ENCODE data around the gene CERS6.
"Not testable (repeated sequence)": the region's sequence is repeated elsewhere in the genome, so short reads cannot be mapped to it uniquely, and the experiment has no call there.

The CERS6 gene

GRCh38 chr2:168662651-168663208 is 206.7 kb downstream of the CERS6 start:
- DNase-seq (ENCODE audit: extremely low read depth in 1 of 2, low read depth in 1 of 2): no peak

GRCh38 chr2:168663993-168664392 is 207.9 kb downstream of the CERS6 start:
- no peak for DNase-seq (ENCODE audit: extremely low read depth in 1 of 2, low read depth in 1 of 2)

DNA sequence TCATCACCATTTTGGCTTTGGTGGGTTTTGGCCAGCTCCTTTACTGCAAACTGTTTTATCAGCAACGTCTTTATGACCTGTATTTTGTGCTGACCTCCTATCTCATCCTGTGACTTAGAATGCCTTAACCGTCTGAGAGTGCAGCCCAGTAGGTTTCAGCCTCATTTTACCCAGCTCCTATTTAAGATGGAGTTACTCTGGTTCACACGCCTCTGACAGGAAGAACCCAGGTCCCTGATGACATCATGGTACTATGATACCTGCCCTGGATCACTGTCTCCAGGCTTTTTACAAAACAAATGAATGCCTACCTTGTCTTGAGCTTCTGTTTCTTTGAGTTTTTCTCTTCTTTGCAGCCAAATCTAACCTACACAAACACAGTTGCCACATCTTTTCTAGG is 208.6 kb downstream of the CERS6 start:
- DNase-seq (ENCODE audit: extremely low read depth in 1 of 2, low read depth in 1 of 2): not testable (repeated sequence)

- no peak for DNase-seq (ENCODE audit: extremely low read depth in 1 of 2, low read depth in 1 of 2)
Measured at GRCh38 chr2:168666339-168666738, 210.3 kb downstream of the CERS6 start.

GRCh38 chr2:168667156-168667555 is 211.1 kb downstream of the CERS6 start:
- no peak for DNase-seq (ENCODE audit: extremely low read depth in 1 of 2, low read depth in 1 of 2)

GRCh38 chr2:168669151-168669550 is 213.1 kb downstream of the CERS6 start:
- DNase-seq (ENCODE audit: extremely low read depth in 1 of 2, low read depth in 1 of 2): no peak

- no peak for DNase-seq (ENCODE audit: extremely low read depth in 1 of 2, low read depth in 1 of 2)
Measured at GRCh38 chr2:168670478-168670877, 214.4 kb downstream of the CERS6 start.

GRCh38 chr2:168671932-168672331 is 215.9 kb downstream of the CERS6 start:
- no peak for DNase-seq (ENCODE audit: extremely low read depth in 1 of 2, low read depth in 1 of 2)

DNA sequence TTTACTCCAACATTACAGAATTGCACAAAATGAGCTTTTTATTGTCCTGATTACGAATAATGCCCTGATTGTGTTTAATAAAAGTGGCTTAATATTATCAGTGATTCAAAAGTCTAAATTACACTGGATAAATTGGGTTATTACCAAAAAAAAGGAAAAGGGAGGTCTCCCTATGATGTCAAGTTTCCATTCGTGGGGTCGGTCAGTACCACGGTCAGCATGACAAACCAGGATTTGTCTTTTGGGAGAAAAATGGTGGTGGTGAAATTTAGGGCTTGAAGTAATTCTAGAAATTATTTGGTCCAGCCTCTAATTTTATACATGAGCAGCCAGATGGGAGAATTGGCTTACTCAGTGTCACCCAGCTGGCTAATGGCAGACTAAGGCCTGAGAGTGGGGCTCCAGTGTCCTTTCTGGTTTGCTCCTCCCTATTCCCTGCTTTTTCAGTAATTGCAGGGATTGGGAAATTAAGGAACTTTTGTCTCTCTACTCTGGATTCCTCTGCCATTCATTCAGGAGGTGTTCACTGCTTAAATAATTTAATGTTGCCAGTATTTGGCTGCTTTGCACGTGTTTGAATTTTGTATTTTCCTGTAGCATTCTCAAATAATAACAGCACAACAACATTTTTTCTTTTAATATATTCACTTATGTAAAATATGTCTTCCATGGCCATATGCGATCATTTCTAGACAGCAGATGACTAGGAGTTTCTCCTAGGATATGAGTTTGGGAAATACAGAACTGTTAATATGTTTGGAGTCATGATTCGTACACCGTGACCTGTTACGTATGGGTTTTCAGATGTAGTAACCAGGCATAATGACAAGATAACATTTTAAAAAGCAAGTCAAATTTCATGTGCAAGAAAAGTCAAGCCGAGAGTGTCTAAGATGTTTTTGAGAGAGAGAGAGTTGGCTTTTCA is 217.5 kb downstream of the CERS6 start:
- no peak for DNase-seq (ENCODE audit: extremely low read depth in 1 of 2, low read depth in 1 of 2)

GRCh38 chr2:168678153-168678853 is 222.2 kb downstream of the CERS6 start:
- DNase-seq (ENCODE audit: extremely low read depth in 1 of 2, low read depth in 1 of 2): no peak

DNA sequence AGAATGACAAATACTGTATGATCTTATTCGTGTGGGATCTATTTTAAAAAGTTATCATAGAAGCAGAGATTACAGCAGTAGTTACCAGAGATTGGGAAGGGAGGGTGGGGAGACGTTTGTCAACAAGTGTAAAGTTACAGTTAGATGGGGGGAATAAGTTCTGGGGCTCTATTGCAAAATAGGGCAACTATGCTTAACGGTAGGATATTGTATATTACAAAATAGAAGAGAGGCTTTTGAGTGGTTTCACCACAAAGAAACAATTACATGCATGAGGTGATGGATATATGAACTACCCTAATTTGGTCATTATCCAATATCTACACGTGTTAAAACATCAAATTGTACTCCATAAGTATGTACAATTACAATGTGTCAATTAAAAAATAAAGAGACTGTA is 223.0 kb downstream of the CERS6 start:
- no peak for DNase-seq (ENCODE audit: extremely low read depth in 1 of 2, low read depth in 1 of 2)

GRCh38 chr2:168679741-168680310 is 223.8 kb downstream of the CERS6 start:
- DNase-seq (ENCODE audit: extremely low read depth in 1 of 2, low read depth in 1 of 2): no peak

GRCh38 chr2:168683996-168684395 is 227.9 kb downstream of the CERS6 start:
- no peak for DNase-seq (ENCODE audit: extremely low read depth in 1 of 2, low read depth in 1 of 2)

DNA sequence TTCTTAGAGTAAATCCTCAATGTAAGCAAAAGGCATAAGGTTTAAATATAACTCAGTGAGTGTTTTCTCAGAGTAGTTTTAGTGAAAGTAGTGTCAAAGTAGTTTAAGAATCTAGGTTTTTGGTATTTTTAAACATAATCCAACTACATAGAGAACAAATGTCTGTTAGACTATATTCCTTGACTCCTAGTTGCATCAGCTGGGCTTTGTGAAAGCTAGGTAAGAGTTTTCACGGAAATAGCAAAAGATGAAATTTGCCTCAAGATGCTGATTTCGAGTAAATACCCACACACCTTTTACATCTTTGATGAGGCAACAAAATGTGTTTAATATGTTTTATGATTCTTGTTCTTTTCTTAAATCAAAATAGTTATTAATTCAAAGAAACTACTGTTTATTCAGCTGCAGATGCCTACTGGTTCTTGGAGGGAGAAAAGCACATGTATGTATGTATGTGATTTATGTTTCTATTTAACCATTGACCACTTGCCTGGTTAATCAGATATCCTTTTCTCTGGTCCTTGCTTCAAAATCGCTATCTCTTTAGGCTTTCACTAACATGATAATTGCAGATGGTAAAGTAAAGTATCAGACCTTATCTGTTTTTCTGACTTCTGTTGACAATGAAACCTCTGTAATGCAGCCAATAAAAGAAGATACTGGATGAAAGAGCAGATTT is 229.0 kb downstream of the CERS6 start:
- no peak for DNase-seq (ENCODE audit: extremely low read depth in 1 of 2, low read depth in 1 of 2)

GRCh38 chr2:168685600-168686451 is 229.8 kb downstream of the CERS6 start:
- no peak for DNase-seq (ENCODE audit: extremely low read depth in 1 of 2, low read depth in 1 of 2)

GRCh38 chr2:168686452-168687191 is 230.6 kb downstream of the CERS6 start:
- DNase-seq (ENCODE audit: extremely low read depth in 1 of 2, low read depth in 1 of 2): no peak

- DNase-seq (ENCODE audit: extremely low read depth in 1 of 2, low read depth in 1 of 2): no peak
Measured at GRCh38 chr2:168687314-168687713, 231.2 kb downstream of the CERS6 start.

- no peak for DNase-seq (ENCODE audit: extremely low read depth in 1 of 2, low read depth in 1 of 2)
Measured at GRCh38 chr2:168690381-168690885, 234.4 kb downstream of the CERS6 start.

- no peak for DNase-seq (ENCODE audit: extremely low read depth in 1 of 2, low read depth in 1 of 2)
Measured at GRCh38 chr2:168691221-168691620, 235.1 kb downstream of the CERS6 start.

Data from stimulated activated CD8-positive, alpha-beta memory T cell treated with anti-CD3 and anti-CD28 coated beads, Interleukin-7, amount 100 ng/mL, for 48 hours (primary cell).